Measurements from ENCODE around the gene PLEKHM2.

The PLEKHM2 gene

DNA sequence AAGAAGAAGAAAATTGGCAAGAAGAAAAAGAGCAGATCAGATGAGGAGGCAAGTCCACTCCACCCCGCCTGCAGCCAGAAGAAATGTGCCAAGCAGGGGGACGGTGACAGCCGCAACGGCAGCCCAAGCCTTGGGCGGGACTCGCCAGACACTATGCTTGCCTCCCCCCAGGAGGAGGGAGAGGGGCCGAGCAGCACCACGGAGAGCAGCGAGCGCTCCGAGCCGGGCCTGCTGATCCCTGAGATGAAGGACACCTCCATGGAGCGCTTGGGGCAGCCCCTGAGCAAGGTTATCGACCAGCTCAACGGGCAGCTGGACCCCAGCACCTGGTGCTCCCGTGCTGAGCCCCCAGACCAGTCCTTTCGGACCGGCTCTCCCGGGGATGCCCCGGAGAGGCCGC is 42.9 kb downstream of the PLEKHM2 start:
- DNase-seq = no peak

DNA sequence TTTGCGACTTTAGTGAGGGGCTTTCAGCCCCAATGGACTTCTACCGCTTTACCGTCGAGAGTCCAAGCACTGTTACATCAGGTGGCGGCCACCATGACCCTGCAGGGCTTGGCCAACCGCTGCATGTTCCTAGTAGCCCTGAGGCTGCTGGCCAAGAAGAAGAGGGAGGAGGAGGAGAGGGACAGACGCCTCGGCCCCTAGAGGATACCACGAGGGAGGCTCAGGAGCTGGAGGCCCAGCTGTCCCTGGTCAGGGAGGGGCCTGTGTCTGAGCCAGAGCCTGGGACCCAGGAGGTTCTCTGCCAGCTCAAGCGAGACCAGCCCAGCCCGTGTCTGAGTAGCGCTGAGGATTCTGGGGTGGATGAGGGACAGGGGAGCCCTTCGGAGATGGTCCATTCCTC is 43.3 kb downstream of the PLEKHM2 start:
- no peak for DNase-seq

DNA sequence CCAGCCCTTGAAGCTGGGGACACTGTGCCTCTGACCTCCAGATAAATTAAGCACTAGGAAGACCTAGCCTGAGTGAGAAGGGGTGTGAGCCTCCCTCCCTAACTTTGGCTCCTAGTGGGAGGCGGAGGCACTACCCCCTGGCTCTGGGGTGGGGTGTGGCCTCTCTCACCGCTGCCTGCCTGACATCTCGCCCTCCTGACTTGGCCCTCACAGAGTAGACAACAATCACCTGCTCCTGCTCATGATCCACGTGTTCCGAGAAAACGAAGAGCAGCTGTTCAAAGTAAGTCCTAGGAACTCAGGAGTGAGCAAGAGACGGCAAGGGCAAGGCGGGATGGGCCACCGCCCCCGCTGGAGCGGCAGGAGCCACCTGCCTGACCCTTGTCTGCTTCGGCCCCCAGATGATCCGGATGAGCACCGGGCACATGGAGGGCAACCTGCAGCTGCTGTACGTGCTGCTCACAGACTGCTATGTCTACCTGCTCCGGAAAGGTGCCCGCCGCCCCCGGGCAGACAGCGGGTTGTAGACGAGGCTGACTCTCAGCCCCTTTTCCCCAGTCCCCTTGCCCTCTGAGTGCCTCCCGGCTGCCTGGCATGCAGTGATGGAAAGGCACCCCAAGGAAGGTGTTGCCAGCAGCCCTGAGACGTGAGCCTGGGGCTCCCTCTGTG is 43.9 kb downstream of the PLEKHM2 start:
- DNase-seq = no peak

DNA sequence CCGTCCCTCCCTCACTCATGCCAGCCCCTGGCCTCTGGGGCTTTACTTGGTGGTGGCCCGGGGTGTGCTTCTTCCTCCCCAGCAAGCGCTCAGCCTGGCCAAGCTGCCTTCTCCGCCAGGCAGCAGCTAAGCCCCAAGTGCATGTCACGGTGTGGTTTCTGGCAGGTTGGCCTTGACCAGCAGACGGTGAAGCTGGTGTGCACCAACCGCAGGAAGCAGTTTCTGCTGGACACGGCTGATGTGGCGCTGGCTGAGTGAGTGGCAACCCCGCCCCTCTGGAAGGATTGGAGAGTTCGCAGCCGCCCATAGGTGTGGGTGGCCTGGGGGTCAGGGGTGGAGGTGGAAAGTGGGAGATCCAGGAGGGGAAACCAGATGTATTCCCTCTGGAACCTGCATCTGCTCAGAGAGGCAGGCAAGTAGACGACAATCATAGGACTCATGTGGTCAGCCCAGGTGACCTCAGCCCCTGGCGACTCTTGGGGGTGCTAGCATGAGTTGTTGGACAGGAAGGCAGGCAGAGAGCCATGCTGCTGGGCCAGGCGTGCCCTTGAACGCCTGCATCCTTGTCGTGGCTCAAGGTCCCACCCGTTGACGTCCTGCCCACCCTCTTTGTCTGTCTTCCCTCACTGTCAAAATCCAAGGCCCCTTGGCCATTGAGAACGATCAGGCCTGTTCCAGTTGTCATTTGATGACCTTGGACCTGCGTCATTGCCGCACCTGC is 45.0 kb downstream of the PLEKHM2 start:
- no peak for DNase-seq

DNA sequence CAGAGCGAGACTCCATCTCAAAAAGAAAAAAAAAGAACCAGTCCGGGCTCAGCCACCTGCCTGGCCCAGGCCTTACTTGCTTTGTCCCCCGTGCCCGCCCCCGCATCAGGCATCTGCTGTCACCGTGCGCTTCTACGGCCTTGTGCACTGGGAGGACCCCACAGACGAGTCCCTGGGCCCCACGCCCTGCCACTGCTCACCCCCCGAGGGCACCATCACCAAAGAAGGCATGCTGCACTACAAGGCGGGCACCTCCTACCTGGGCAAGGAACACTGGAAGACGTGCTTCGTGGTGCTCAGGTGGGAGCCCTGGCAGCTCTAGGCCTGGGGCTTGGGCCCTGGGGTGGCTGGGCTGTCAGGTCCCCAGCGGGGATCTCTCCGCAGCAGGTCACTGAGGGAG is 46.3 kb downstream of the PLEKHM2 start:
- DNase-seq = no peak

DNA sequence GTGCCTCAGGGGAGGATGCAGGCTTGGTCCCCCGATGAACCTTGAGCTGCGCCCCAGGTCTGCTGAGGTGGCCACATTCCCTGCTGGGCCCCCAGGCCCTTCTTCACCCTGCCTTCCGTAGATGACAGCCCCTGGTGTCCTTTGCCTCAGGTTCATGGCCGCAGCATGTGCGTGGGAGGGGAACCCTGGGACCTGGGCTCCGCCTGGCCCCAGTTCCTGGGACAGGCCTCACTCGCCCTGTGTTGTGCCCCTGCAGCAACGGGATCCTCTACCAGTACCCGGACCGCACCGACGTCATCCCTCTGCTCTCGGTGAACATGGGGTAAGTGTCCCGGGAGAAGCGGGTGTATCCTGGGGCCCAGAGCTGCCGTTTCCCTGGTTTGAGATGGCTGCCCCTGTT is 46.8 kb downstream of the PLEKHM2 start:
- DNase-seq = no peak

DNA sequence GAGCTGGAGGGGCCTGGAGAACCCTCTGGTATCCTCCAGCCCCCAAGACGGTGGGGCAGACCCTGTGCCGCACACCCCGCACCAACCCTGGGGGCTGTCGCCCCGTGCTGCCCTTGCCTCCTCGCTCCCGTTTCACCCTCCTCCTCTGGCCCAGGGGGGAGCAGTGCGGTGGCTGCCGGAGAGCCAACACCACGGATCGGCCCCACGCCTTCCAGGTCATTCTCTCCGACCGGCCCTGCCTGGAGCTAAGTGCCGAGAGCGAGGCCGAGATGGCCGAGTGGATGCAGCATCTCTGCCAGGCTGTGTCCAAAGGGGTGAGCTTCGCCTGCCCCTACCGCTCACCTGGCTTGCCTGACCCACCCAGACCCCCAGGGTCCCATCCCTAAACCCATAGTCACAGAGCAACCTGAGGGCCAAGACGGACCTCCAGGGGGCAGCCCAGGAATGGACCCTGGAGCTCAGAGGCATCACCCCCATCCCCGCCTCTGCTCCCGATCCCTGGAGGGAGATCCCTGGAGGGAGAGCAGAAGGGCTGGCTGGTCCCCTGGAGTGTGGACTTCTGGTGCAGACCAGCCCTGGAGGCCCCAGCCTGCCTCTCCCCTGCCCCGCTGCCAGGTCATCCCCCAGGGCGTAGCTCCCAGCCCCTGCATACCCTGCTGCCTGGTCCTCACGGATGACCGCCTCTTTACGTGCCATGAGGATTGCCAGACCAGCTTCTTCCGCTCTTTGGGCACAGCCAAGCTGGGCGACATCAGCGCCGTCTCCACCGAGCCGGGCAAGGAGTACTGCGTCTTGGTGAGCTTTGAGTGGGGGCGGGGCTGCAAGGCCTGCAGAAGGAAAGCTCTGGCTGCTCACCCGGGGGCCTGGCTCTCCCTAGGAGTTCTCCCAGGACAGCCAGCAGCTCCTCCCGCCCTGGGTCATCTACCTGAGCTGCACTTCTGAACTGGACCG is 47.9 kb downstream of the PLEKHM2 start:
- no peak for DNase-seq

DNA sequence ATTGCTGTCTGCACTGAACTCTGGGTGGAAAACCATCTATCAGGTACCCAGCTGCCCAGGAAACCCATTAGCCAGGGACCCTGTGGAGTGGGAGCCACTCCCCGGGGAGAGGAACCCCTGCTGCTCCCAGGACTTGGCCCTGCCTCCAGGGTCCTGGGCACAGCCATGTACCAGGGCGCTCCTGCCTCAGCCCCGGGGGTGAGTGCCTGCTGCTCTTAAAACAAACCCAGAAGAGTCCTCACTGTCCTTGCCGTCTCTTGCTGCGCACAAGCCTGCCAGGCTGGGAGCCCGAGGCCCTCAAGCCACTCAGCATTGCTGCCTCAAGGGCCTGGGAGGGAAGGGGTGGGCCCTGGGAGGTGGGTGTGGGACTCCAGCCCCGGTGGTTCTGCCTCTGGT is 48.6 kb downstream of the PLEKHM2 start:
- no peak for DNase-seq

DNA sequence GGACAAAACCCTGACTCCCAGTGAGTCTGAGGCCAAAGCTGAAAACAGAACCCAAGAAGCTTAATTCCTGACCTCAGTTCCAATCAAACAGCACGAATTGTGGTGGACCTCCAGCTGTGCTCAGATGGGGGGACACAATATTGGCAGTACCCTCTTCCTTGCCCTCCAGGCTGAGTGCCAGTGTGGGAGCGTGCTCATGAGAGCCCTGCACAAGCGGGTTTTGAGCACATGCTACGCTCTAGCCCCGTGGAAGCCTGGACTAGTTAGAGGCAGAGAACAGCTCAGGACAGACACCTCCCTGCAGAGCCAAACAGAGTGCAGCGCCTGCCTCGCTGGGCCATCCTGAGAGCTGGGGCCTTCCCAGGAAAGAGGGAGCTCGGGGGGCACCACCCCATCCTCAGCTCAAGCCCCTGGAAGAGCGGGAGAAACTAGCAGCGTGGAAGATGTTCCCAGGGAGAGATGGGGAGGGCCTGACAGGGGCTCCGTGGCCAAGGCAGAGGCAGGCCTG is 49.2 kb downstream of the PLEKHM2 start:
- DNase-seq = no peak

DNA sequence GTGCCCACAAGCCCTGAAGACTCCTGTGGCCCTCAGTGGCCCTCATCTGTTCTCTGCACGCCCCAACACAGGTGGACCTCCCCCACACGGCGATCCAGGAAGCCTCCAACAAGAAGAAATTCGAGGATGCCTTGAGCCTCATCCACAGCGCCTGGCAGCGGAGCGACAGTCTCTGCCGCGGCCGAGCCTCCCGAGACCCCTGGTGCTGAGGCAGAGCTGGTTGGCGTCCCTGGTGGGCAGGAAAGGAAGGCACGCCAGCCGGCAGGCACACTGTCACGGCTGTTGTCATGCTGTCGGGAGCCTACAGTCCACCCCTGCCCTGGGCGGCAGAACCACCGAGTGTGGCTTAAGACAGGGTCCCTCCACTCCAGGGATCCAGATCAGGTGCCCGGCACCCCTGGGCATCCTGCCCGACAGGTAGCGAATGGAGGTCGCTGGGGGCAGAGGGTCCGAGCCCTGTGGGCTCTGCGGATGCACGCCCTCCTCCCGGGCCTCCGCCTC is 49.7 kb downstream of the PLEKHM2 start:
- no peak for DNase-seq

DNA sequence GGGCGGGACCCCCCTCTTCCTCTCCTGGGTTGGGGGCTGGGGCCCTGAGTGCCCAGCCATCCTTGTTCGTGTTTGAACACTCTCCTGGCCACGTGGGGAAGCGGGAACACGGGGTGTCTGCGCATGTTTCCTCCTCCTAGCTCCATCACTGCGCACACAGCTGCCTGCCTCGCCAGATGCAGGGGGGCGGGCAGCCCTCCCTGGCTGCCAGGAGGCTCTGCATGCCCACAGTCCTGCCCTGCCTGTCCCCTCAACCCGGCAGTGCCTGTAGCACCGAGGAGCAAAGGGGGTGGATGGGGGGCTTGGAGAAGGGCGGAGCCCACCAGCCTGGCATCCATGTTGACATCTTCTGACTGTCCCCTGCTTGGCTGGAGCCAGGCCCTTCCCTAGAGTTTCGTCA is 50.2 kb downstream of the PLEKHM2 start:
- DNase-seq = no peak

DNA sequence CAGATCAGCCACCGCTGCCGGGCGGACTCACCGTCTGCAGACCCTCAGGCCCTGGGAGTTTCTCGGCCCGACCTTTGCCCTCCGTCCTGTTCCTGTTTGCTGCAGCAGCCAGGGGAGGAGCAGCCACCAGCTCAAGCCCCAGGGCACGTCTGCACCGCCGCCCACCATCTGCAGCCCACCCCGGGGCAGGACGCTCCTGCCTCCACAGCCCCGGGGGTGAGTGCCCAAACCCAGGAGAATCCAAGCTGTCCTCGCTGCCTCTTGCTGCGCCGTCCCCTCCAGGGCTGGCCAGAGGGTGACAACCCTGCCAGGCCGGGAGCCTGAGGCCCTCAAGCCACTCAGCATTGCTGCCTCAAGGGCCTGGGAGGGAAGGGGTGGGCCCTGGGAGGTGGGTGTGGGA is 50.8 kb downstream of the PLEKHM2 start:
- DNase-seq = no peak

DNA sequence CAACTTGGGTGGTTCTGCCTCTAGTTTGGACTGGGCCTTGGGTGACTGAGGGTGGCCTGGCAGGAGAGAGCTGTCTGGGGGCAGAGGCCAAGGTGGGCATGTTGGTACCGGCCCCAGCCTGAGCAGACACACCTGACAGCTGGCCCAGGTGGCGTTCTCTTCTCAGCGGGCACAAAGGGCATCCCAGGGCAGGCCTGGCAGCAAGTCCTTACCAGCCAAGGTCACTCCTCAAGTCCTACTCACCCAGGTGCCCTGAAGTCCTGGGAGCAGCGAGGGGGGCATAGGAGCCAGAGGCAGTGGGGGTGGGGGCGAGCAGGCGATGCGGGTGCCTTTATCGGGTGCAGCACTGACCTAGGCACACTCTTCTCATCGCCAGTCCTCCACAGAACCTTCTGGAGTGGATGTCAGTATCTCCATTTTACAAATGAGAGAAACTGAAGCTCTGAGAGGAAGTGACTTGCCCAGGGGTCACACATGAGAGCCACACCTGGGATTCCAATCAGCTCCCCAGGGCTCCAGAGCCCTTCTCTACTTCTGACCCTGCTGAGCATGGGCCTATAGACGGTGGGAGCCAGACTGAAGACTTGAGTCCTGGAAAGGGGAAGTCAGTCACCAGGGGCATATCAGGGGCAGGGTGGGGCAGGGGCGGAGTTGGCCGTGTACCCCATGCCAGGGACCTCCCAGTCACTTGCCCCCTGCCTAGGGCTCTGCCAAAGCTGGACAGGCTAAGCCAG is 51.4 kb downstream of the PLEKHM2 start:
- DNase-seq = no peak

DNA sequence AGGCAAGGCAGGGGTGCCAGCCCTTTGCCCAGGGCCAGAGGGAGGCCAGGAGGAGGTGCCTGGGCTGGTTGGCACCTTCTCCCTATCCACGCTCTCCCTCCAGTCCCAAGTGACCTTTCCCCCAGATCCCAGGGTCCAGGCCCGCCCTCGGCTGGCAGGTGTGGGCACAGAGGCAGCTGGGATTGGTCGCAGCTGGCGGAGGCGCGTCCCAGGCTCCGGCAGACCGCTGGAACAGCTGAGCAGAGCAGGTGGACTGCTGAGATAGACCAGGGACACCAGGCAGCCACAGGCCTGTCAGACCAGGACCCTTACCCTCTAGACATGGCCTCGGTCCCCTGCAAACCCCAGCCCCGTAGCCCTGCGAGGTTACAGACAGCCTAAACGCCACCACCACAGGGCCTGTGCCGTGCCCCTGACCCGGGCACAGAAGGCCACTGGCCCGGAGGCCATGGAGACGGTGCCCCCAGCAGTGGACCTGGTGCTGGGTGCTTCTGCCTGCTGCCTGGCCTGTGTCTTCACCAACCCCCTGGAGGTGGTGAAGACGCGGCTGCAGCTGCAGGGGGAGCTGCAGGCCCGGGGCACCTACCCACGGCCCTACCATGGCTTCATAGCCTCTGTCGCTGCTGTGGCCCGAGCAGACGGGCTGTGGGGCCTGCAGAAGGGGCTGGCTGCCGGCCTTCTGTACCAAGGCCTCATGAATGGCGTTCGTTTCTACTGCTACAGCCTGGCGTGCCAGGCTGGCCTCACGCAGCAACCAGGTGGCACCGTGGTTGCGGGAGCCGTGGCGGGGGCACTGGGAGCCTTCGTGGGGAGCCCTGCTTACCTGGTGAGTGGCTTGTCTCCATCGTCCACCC is 52.1 kb downstream of the PLEKHM2 start, which contains the start of gene SLC25A34:
SLC25A34 (plus strand) TSS at position 221 of the 854 bp plus-strand sequence; CDS start at position 449, 228 bp downstream.
- no peak for DNase-seq

DNA sequence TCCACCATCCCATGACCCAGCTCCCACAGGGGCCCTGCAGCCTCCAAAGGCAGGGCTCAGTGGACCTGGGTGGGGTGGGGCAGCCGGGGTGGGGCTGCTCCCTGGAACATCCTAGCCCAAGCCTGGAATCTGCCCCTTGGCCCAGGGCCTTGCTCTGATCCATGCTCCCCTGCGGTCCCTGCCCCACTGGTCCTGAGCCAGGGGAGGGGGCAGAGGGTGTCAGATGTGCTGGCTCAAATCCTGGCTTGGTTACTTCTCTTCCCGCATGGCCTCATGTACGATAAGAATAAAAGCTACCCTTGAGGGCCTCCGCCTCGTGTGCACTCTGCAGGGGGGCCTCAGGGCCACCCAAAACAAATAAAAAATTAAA is 52.8 kb downstream of the PLEKHM2 start:
- no peak for DNase-seq

DNA sequence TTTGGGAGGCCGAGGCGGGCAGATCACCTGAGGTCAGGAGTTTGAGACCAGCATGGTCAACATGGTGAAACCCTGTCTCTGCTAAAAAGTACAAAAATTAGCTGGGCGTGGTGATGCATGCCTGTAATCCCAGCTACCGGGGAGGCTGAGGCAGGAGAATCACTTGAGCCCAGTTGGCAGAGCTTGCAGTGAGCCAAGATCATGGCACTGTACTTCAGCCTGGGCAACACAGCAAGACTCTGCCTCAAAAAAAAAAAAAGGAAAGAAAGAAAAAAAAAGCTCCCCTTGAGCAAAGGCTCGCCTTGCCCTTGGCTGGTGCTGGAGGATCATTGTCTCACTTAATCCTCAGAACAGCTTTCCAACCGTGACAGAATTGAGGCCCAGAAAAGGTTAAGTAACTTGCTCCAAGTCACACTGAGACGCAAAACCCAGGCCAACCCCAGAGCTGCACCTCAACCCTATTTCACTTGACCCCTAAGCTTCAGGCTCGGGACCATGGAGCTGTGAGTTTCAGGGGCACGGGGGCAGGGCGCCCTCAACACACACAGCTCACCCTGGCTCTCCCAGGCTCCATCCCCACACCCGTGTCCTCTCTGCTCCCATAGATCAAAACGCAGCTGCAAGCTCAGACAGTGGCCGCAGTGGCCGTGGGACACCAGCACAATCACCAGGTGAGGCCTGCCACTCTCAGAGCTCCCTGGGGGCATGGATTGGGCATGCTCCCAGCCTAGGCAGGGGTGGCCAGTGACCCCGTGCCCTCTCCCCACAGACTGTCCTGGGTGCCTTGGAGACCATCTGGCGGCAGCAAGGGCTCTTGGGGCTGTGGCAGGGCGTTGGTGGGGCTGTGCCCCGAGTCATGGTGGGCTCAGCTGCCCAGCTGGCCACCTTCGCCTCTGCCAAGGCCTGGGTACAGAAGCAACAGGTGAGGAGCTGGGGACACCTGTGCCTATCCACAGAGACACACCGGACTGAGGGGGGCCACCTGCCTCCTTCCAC is 53.5 kb downstream of the PLEKHM2 start:
- DNase-seq = no peak

DNA sequence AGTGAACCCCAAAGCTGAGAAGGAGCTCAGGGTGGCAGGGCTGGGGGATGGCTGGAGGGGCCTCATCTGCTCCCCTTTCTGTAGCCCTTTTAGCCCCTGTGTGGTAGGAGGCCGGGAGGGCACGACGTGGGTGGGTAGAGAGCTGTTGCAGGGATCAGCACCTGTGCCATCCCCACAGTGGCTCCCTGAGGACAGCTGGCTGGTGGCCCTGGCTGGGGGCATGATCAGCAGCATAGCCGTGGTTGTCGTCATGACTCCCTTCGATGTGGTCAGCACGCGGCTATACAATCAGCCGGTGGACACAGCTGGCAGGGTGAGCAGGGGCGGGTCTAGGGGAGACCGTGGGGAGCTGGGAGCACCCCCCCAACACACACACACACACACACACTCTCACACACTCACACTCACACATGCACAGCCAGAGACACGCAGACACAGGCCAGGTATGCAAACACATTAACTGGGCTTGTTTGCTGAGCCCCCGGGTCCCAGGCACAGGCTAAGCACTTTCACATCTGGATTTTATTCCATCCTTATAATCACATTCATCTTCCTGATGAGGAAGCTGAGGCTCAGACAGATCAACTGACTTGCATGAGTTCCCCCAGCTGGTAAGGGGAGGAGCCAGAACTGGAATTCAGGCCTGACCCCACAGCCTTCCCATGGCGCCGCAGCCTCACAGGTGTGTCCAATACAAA is 54.4 kb downstream of the PLEKHM2 start:
- no peak for DNase-seq

DNA sequence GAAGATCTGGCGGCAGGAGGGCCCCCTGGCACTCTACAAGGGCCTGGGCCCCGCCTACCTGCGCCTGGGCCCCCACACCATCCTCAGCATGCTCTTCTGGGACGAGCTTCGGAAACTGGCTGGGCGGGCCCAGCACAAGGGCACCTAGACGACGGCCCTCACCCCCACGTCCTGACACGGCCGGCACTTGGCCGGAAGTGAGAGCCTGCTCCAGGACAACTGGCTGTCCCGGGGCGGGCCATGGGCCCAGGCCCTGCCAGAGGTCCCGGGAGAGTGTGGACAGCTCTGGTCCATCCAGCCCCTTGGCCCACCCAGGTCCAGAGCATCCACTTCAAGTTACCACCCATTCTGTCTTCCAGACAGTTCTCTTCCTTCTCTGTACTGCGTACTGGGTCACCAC is 55.1 kb downstream of the PLEKHM2 start:
- DNase-seq = no peak

DNA sequence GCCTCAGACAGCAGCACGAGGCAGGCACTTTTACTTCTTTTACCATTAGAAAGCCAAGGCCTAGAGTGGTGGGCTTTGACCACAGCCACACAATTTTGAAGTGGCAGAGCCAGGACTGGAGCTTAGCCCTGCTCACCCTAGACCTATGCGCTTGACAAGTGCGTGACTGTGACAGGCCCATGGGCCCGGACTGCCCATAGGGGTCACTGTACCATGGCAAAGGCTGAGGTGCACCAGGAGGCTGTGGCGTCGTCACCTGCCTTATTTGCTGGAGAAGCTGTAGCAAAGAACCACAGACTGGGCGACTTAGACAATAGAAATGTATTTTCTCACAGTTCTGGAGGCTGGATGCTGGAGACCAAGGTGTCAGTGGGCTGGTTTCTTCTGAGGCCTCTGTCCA is 55.6 kb downstream of the PLEKHM2 start:
- DNase-seq = no peak
